Fibroblast of mammary gland (primary cell): ENCODE data around the gene CRYGB.
"Not testable (repeated sequence)": the region's sequence is repeated elsewhere in the genome, so short reads cannot be mapped to it uniquely, and the experiment has no call there.

Experiments
- DNase-seq: peaks from one replicate; pipeline ENCODE4 v3.0.0-alpha.2; 2010; ENCODE audit warnings: low read depth
- H3K4me3 ChIP-seq: 2 replicates; pipeline ENCODE4 v1.5.1; 2011; ENCODE audit warnings: low read depth, mild to moderate bottlenecking, low read length, moderate library complexity; ENCODE audit not compliant: control insufficient read depth
- CTCF ChIP-seq: conservative IDR thresholded peaks from 2 replicates; pipeline ENCODE4 v1.5.1; 2011; ENCODE audit warnings: low read depth, low read length, inconsistent platforms; ENCODE audit not compliant: control insufficient read depth, insufficient read depth

CRYGB gene

GRCh38 chr2:208099682-208100470 is 46.1 kb downstream of the CRYGB start:
- no peak for TF ChIP-seq CTCF
- DNase-seq: no peak
- H3K4me3 ChIP-seq: no peak overlapping the region

GRCh38 chr2:208098701-208099100 is 47.3 kb downstream of the CRYGB start:
- not testable (repeated sequence) for DNase-seq, H3K4me3 ChIP-seq

GRCh38 chr2:208098267-208098666 is 47.7 kb downstream of the CRYGB start:
- no peak for DNase-seq
- no peak for TF ChIP-seq CTCF
- H3K4me3 ChIP-seq: no peak overlapping the region

- no peak for TF ChIP-seq CTCF
- H3K4me3 ChIP-seq: no peak overlapping the region
- DNase-seq: peak; percentile 16
Observed at GRCh38 chr2:208097801-208098200, 48.2 kb downstream of the CRYGB start.

DNA sequence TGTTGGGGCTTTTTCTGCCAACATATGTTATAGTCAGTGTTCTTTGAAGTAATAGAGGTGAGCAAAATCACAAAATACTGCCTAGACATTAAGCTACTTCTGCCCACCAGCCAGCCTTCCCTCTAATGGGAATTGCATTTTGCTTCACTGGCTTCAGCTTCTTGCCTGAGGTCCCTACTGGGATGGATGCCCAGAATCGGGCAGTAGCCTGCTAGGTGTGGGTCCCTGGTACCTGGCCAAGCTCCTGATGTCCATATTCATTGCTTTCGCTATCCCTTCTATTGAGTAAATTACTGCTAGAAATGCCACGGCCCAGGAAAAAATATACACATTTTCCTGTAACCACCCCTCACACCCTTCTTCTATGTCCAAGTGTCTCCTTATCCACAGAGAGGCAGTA is 48.6 kb downstream of the CRYGB start:
- H3K4me3 ChIP-seq: no peak overlapping the region
- no peak for DNase-seq
- no peak for TF ChIP-seq CTCF

DNA sequence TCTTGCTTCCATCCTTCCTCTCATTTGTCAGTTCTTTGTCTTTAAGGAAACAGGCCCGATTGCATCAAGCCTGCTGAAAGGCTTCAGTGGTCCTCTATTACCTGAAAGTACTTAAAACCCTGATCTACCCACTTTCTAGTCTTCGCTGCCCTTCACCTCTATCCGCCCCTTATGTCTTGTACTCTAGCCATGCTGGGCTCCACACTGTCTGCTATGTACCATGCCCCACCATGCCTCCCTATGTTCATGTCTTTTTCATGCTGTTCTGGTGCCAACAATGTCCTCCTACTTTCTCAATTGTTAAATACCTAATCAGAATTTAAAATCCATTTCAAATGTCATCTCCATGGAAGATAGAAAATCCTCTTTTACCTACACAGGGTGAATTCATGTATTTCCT is 49.9 kb downstream of the CRYGB start:
- H3K4me3 ChIP-seq: no peak overlapping the region
- no peak for DNase-seq
- no peak for TF ChIP-seq CTCF

DNA sequence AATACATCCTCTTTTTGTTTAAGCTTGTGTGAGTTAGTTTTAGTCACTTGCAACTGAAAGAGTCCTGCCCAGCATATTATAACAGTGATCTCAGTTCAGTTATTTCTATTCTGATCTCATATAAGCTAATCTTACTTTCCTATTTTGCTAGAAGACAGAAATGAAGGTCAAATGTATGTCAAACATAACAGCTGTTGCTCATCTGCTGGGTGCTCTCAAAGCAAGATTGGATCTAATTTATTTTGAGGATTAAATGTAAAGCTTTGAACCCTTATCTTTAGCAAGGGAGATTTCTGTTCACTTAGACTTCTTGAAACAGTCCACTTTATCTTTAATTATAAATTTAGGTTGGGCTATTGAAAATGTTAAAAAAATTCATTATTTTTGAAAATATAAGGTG is 52.8 kb downstream of the CRYGB start:
- no peak overlapping the region for H3K4me3 ChIP-seq
- DNase-seq: no peak
- TF ChIP-seq CTCF: no peak
